GM19238 (cell line): Measurements from ENCODE around the gene PRDX5.

ENCODE experiments used
- DNase-seq: peaks from one replicate; pipeline ENCODE4 v3.0.0; 2011; ENCODE audit warnings: low spot score; ENCODE audit not compliant: insufficient read length

The PRDX5 gene

GRCh38 chr11:64361659-64362058 is 43.7 kb downstream of the PRDX5 start:
- DNase-seq = no peak

GRCh38 chr11:64362339-64362738 is 44.4 kb downstream of the PRDX5 start:
- no peak for DNase-seq

- no peak for DNase-seq
Observed at GRCh38 chr11:64364435-64364834, 46.5 kb downstream of the PRDX5 start.

- no peak for DNase-seq
Observed at GRCh38 chr11:64364911-64365310, 47.0 kb downstream of the PRDX5 start.

- DNase-seq = no peak
Observed at GRCh38 chr11:64366751-64367150, 48.8 kb downstream of the PRDX5 start.

GRCh38 chr11:64367931-64368672 is 50.2 kb downstream of the PRDX5 start:
- no peak for DNase-seq

- no peak for DNase-seq
Observed at GRCh38 chr11:64368673-64369074, 50.8 kb downstream of the PRDX5 start.

GRCh38 chr11:64369440-64370421 is 51.8 kb downstream of the PRDX5 start:
- DNase-seq = no peak

GRCh38 chr11:64371201-64371600 is 53.3 kb downstream of the PRDX5 start:
- no peak for DNase-seq
